Measurements from ENCODE around the gene L3MBTL4.
"Not testable (repeated sequence)": the region's sequence is repeated elsewhere in the genome, so short reads cannot be mapped to it uniquely, and the experiment has no call there.

L3MBTL4 gene

DNA sequence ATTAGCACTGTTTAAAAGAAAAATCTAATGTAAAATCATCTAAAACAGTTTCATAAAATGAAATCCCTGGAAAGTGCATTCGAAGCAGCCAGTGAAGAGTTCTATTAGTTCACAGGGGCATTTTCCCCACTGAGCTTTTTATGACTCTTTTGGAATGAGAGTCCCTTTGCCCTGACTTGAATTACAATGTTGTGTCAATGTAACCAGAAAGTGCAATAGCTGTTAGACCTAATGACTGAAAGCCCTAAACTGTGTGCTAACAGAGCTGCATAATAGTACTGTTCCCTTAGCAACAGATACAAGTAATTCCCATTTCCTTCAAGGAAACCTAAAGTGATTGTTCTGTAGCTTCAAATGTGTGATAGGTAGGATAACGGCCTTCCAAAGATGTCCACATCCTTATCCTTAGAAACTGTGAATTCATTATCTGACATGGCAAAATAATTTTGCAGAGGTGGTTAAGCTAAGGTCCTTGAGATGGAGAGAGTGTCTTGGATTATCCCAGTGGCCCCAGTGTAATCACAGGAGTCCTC, 134.4 kb downstream of the L3MBTL4 start:
- no peaks in the 10 kb centered on the region for H4K20me1 ChIP-seq (ENCODE audit: insufficient read depth)

DNA sequence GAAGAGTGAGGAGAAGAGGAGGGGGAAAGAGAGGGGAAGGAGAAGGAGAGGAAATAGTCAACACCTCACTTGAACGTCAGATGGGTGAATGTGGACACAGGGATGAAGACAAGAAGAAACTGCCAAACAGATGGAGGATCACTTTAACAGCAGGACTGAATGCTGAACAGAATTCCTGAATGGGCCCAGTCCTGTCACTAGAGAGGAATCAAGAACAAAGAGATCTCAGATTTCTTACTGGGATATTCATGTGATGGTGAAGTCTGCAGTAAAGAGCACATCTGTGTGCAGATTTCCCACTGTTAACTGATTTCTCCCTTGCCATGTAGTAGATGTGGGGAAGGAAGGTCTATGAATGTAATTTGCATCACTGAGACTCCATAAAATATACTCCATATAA, 135.4 kb downstream of the L3MBTL4 start:
- Histone ChIP-seq H3K4me3 (IDR thresholded peaks at IDR 0.05; ENCODE audit: insufficient read depth, low read depth, low read length) (no peak overlapping the region), H4K20me1 (ENCODE audit: insufficient read depth) (no peaks in the 10 kb centered on the region), H3K4me2 (no peak overlapping the region), H3K79me2 (ENCODE audit: insufficient read depth, low read depth) (no peaks in the 10 kb centered on the region), H3K36me3 (ENCODE audit: insufficient read depth) (no peaks in the 10 kb centered on the region), H3K27me3 (ENCODE audit: insufficient read depth, low read depth) (no peaks in the 10 kb centered on the region), H3K9ac (no peak overlapping the region), H3K27ac (no peak overlapping the region), H3K4me1 (ENCODE audit: low read depth, poor library complexity, severe bottlenecking) (no peaks in the 10 kb centered on the region), H2AFZ (ENCODE audit: low read depth) (no peak overlapping the region)
- TF ChIP-seq, protein P1, sequence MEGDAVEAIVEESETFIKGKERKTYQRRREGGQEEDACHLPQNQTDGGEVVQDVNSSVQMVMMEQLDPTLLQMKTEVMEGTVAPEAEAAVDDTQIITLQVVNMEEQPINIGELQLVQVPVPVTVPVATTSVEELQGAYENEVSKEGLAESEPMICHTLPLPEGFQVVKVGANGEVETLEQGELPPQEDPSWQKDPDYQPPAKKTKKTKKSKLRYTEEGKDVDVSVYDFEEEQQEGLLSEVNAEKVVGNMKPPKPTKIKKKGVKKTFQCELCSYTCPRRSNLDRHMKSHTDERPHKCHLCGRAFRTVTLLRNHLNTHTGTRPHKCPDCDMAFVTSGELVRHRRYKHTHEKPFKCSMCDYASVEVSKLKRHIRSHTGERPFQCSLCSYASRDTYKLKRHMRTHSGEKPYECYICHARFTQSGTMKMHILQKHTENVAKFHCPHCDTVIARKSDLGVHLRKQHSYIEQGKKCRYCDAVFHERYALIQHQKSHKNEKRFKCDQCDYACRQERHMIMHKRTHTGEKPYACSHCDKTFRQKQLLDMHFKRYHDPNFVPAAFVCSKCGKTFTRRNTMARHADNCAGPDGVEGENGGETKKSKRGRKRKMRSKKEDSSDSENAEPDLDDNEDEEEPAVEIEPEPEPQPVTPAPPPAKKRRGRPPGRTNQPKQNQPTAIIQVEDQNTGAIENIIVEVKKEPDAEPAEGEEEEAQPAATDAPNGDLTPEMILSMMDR (conservative IDR thresholded peaks at IDR 0.05; ENCODE audit: low read depth, low read length) = no peak

More for the DNA sequence above, 134.4 kb downstream of the L3MBTL4 start:
- H3K4me3 ChIP-seq (IDR thresholded peaks at IDR 0.05; ENCODE audit: insufficient read depth, low read depth, low read length) = no peak overlapping the region
- no peak overlapping the region for H3K4me2 ChIP-seq
- TF ChIP-seq, protein P1 (conservative IDR thresholded peaks at IDR 0.05; ENCODE audit: low read depth, low read length) = no peak
- H3K36me3 ChIP-seq (ENCODE audit: insufficient read depth) = no peaks in the 10 kb centered on the region
- H3K9ac ChIP-seq = no peak overlapping the region
- no peaks in the 10 kb centered on the region for H3K4me1 ChIP-seq (ENCODE audit: low read depth, poor library complexity, severe bottlenecking)
- H3K27ac ChIP-seq = no peak overlapping the region
- H3K79me2 ChIP-seq (ENCODE audit: insufficient read depth, low read depth) = no peaks in the 10 kb centered on the region
- no peaks in the 10 kb centered on the region for H3K27me3 ChIP-seq (ENCODE audit: insufficient read depth, low read depth)
- H2AFZ ChIP-seq (ENCODE audit: low read depth) = no peak overlapping the region

DNA sequence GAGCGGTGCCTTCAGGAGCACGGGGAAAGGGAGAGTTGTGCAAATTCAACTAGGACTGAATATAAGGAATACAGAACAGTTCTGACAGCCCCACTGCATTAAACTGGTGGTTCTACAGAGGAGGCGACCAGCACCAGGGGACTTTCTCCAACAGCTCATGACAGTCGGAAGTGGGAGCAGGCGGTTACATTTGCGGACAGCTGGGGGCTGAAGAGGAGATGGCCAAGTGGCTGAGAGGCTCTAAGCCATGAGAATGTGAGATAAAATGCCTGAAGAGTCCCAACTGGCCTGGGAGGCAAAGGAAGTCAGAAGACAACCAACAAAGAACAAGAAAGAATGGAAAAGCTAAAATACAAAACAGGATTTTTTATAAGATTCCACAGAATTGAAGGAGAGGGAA, 141.3 kb downstream of the L3MBTL4 start:
- TF ChIP-seq, protein P1 (conservative IDR thresholded peaks at IDR 0.05; ENCODE audit: low read depth, low read length) = no peak
- Histone ChIP-seq H3K36me3 (ENCODE audit: insufficient read depth) (no peaks in the 10 kb centered on the region), H3K27ac (no peak overlapping the region), H3K27me3 (ENCODE audit: insufficient read depth, low read depth) (no peaks in the 10 kb centered on the region), H4K20me1 (ENCODE audit: insufficient read depth) (no peaks in the 10 kb centered on the region), H3K4me3 (IDR thresholded peaks at IDR 0.05; ENCODE audit: insufficient read depth, low read depth, low read length) (no peak overlapping the region), H3K4me2 (no peak overlapping the region), H2AFZ (ENCODE audit: low read depth) (no peak overlapping the region), H3K4me1 (ENCODE audit: low read depth, poor library complexity, severe bottlenecking) (peaks cover 7% of the 10 kb centered on the region), H3K79me2 (ENCODE audit: insufficient read depth, low read depth) (no peaks in the 10 kb centered on the region), H3K9ac (no peak overlapping the region)

DNA sequence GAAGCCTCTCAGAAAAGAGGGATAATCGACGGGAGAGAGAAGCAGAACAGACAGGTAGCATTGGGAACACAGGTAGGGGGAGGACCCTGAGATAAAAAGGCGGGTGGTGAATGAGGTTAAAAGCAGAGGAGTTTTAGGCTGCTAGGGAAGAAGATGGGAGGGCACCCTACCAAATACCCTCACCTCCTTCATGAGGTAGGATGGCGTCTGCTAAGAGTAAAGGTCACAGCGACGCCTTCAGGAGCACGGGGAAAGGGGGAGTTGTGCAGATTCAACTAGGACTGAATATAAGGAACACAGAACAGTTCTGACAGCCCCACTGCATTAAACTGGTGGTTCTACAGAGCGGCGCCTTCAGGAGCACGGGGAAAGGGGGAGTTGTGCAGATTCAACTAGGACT, 142.6 kb downstream of the L3MBTL4 start:
- H3K79me2 ChIP-seq (ENCODE audit: insufficient read depth, low read depth); H4K20me1 ChIP-seq (ENCODE audit: insufficient read depth); H3K4me3 ChIP-seq (IDR thresholded peaks at IDR 0.05; ENCODE audit: insufficient read depth, low read depth, low read length); H2AFZ ChIP-seq (ENCODE audit: low read depth); H3K4me1 ChIP-seq (ENCODE audit: low read depth, poor library complexity, severe bottlenecking); H3K27ac ChIP-seq; H3K36me3 ChIP-seq (ENCODE audit: insufficient read depth); H3K4me2 ChIP-seq; H3K27me3 ChIP-seq (ENCODE audit: insufficient read depth, low read depth); H3K9ac ChIP-seq: not testable (repeated sequence)

DNA sequence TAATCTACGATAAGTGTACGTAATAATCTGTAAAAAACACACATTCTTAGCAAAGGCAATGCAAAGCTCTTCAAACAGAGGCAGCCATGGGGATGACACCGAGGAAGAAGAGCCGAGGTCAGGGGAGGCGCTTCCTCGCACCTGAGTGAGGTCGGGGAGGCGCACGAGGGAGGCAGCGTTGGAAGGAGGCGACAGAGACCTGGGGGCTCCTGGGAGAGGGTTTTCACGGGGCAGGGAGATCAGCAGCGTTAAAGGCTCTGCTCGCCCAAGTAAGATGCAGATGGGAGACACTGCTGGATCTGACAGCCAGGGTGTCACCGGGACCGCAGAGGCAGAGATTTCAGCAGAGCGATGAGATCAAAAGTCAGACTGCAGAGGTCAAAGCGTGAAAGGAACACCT, 143.1 kb downstream of the L3MBTL4 start:
- TF ChIP-seq, protein P1 (conservative IDR thresholded peaks at IDR 0.05; ENCODE audit: low read depth, low read length) = no peak
- no peak overlapping the region for H3K4me3 ChIP-seq (IDR thresholded peaks at IDR 0.05; ENCODE audit: insufficient read depth, low read depth, low read length)
- H3K4me2 ChIP-seq = no peak overlapping the region
- no peak overlapping the region for H3K27ac ChIP-seq
- no peaks in the 10 kb centered on the region for H3K27me3 ChIP-seq (ENCODE audit: insufficient read depth, low read depth)
- no peak overlapping the region for H2AFZ ChIP-seq (ENCODE audit: low read depth)
- H3K4me1 ChIP-seq (ENCODE audit: low read depth, poor library complexity, severe bottlenecking) = peaks cover 7% of the 10 kb centered on the region
- no peaks in the 10 kb centered on the region for H4K20me1 ChIP-seq (ENCODE audit: insufficient read depth)
- no peak overlapping the region for H3K9ac ChIP-seq
- no peaks in the 10 kb centered on the region for H3K79me2 ChIP-seq (ENCODE audit: insufficient read depth, low read depth)
- H3K36me3 ChIP-seq (ENCODE audit: insufficient read depth) = no peaks in the 10 kb centered on the region
